HepG2 (cell line): ENCODE results near the gene PHKG2. TPM values are rescaled to one million over a fixed set of nuclear protein-coding genes. Genes with fewer than 3 reads are reported as not detected.

Experiments
- ATAC-seq: fragments of 200-7000 bp; cut with Tn5 transposase; 3 replicates; pipeline ENCODE4 v1.9.1; 2020; ENCODE audit warnings: mild to moderate bottlenecking, moderate library complexity
- BruUV-seq: library from RNA; stranded (reverse); fragments of 400-500 nt; replicated peaks from 2 replicates; lab custom pipeline; 2021; lab: Mats Ljungman, UMichigan
- CTCF ChIA-PET: fragments of 300-600 bp; formaldehyde crosslinking; extraction: SDS; loops from one replicate; lab custom pipeline; 2021; ENCODE audit warnings: low total read pairs, inconsistent platforms, low intra/inter-chr PET ratio; lab: Yijun Ruan, JAX
- POLR2A ChIA-PET: fragments of 350-600 bp; sonication (Branson Sonifier 250); formaldehyde crosslinking; loops from one replicate; lab custom pipeline; 2020; ENCODE audit warnings: antibody characterized with exemption, inconsistent platforms; lab: Yijun Ruan, JAX
- DNase-seq: peaks from one replicate; pipeline ENCODE4 v3.0.0-alpha.2; 2015; ENCODE audit warnings: low spot score
- FAIRE-seq: peaks from 3 replicates; lab custom pipeline; 2011; peaks lifted over from hg19 to GRCh38; lab: Jason Lieb, UNC
- H2AFZ ChIP-seq: one replicate; pipeline ENCODE4 v1.6.1; 2011; ENCODE audit warnings: low read length, inconsistent platforms
- H3K27ac ChIP-seq: fragments of 300-600 bp; 3 replicates; pipeline ENCODE4 v1.8.0; 2011; ENCODE audit warnings: mixed run types, mild to moderate bottlenecking, mixed read lengths, low read length, inconsistent platforms; ENCODE audit not compliant: insufficient read depth; ENCODE audit errors: extremely low read length
- H3K27me3 ChIP-seq, 2 experiments: fragments of 200-600 bp in 1 of 2; 2 replicates in 1 of 2; 3 replicates in 1 of 2; pipeline versions ENCODE4 v1.6.0 to v1.8.0; 2011; ENCODE audit warnings: low read length in 2 of 2, mild to moderate bottlenecking in 2 of 2, moderate library complexity in 2 of 2, inconsistent platforms in 1 of 2; ENCODE audit not compliant: insufficient read depth in 2 of 2, control insufficient read depth in 1 of 2
- H3K36me3 ChIP-seq, 2 experiments: fragments of 200-600 bp in 1 of 2; replicated peaks in 1 of 2; 2 replicates in 1 of 2; 3 replicates in 1 of 2; pipeline versions ENCODE4 v1.5.1 to v1.8.0; 2011; ENCODE audit warnings: low read length in 2 of 2, inconsistent platforms in 1 of 2; ENCODE audit not compliant: insufficient read depth in 2 of 2, control insufficient read depth in 1 of 2
- H3K4me1 ChIP-seq: 2 replicates; pipeline ENCODE4 v1.5.1; 2012; ENCODE audit warnings: low read length, inconsistent platforms; ENCODE audit not compliant: insufficient read depth
- H3K4me2 ChIP-seq: 2 replicates; pipeline ENCODE4 v1.6.0; 2011; ENCODE audit warnings: low read depth, low read length, inconsistent platforms
- H3K4me3 ChIP-seq, 3 experiments: fragments of 200-600 bp in 1 of 3; sonication (generic), shearing (Covaris generic) in 1 of 3; replicated peaks in 1 of 3; 2 replicates each; pipeline ENCODE4 v1.5.1; 2011 to 2016; ENCODE audit warnings: low read length in 3 of 3, inconsistent platforms in 2 of 3, low read depth in 2 of 3, mild to moderate bottlenecking in 2 of 3, control low read depth in 1 of 3, mixed read lengths in 1 of 3; ENCODE audit not compliant: insufficient read depth in 1 of 3
- H3K79me2 ChIP-seq: one replicate; pipeline ENCODE4 v1.6.1; 2011; ENCODE audit warnings: low read length, inconsistent platforms; ENCODE audit not compliant: insufficient read depth
- H3K9ac ChIP-seq: 2 replicates; pipeline ENCODE4 v1.6.0; 2011; ENCODE audit warnings: mild to moderate bottlenecking, low read depth, low read length, inconsistent platforms; ENCODE audit not compliant: insufficient read depth
- H3K9me3 ChIP-seq: 2 replicates; pipeline ENCODE4 v1.5.1; 2012; ENCODE audit warnings: mild to moderate bottlenecking, low read length
- H4K20me1 ChIP-seq: 2 replicates; pipeline ENCODE4 v1.6.0; 2011; ENCODE audit warnings: inconsistent platforms, mild to moderate bottlenecking, low read length, moderate library complexity; ENCODE audit not compliant: insufficient read depth
- BHLHE40 ChIP-seq: IDR thresholded peaks from 2 replicates; pipeline ENCODE4 v1.6.1; 2011; ENCODE audit warnings: low read length, improper control_type of control experiment
- HNRNPLL ChIP-seq: fragments of 200-400 bp; formaldehyde crosslinking; IDR thresholded peaks from 2 replicates; pipeline ENCODE4 v1.6.1; 2017; ENCODE audit warnings: mild to moderate bottlenecking, low read depth, low read length; ENCODE audit not compliant: poor library complexity, severe bottlenecking
- HOXA3 ChIP-seq: sonication (generic); formaldehyde crosslinking; IDR thresholded peaks from 2 replicates; pipeline ENCODE4 v1.5.0; 2020; ENCODE audit warnings: missing genetic modification reagents
- IRF1 ChIP-seq: sonication (generic); formaldehyde crosslinking; IDR thresholded peaks from 2 replicates; pipeline ENCODE4 v1.4.0; 2020; ENCODE audit warnings: low read depth, mild to moderate bottlenecking, missing genetic modification reagents
- MAX ChIP-seq: IDR thresholded peaks from 2 replicates; pipeline ENCODE4 v1.6.1; 2012; ENCODE audit warnings: inconsistent platforms
- NKX3-1 ChIP-seq: sonication (generic); formaldehyde crosslinking; IDR thresholded peaks from 2 replicates; pipeline ENCODE4 v1.5.0; 2020; ENCODE audit warnings: missing genetic modification reagents
- POLR2AphosphoS5 ChIP-seq: IDR thresholded peaks from 2 replicates; pipeline ENCODE4 v1.6.1; 2012; ENCODE audit warnings: low read depth, low read length
- RNF2 ChIP-seq: fragments of 450-650 bp; conservative IDR thresholded peaks from 2 replicates; pipeline ENCODE4 v1.6.1; 2016; ENCODE audit warnings: low read depth
- TCF7 ChIP-seq: sonication (generic); IDR thresholded peaks from 2 replicates; pipeline ENCODE4 v1.6.1; 2016; ENCODE audit warnings: antibody characterized with exemption, low read depth
- ZFYVE20 ChIP-seq: sonication (generic); formaldehyde crosslinking; IDR thresholded peaks from 2 replicates; pipeline ENCODE4 v1.8.0; 2023; ENCODE audit warnings: low read depth, mild to moderate bottlenecking, moderate library complexity, missing genetic modification reagents, borderline replicate concordance
- ZNF138 ChIP-seq: sonication (generic); formaldehyde crosslinking; IDR thresholded peaks from 2 replicates; pipeline ENCODE4 v1.5.0; 2020; ENCODE audit warnings: mild to moderate bottlenecking, low read depth, missing genetic modification reagents
- ZNF292 ChIP-seq: sonication (generic); formaldehyde crosslinking; IDR thresholded peaks from 2 replicates; pipeline ENCODE4 v1.8.1; 2022; ENCODE audit warnings: mild to moderate bottlenecking, low read depth, missing genetic modification reagents, borderline replicate concordance
- ZNF3 ChIP-seq: IDR thresholded peaks from 2 replicates; pipeline ENCODE4 v1.7.0; 2017; ENCODE audit warnings: inconsistent platforms
- ZNF33B ChIP-seq: sonication (generic); formaldehyde crosslinking; IDR thresholded peaks from 2 replicates; pipeline ENCODE4 v1.5.1; 2020; ENCODE audit warnings: mild to moderate bottlenecking, missing genetic modification reagents
- ZNF446 ChIP-seq: sonication (generic); formaldehyde crosslinking; IDR thresholded peaks from 2 replicates; pipeline ENCODE4 v1.5.0; 2020; ENCODE audit warnings: mild to moderate bottlenecking, missing genetic modification reagents
- ZNF460 ChIP-seq: sonication (generic); formaldehyde crosslinking; IDR thresholded peaks from 2 replicates; pipeline ENCODE4 v1.5.1; 2020; ENCODE audit warnings: missing genetic modification reagents, mild to moderate bottlenecking, borderline replicate concordance
- ZNF644 ChIP-seq: IDR thresholded peaks from 2 replicates; pipeline ENCODE4 v1.6.1; 2016; ENCODE audit warnings: low read depth
- ZNF670 ChIP-seq: sonication (generic); formaldehyde crosslinking; IDR thresholded peaks from 2 replicates; pipeline ENCODE4 v1.8.0; 2022; ENCODE audit warnings: mild to moderate bottlenecking, missing genetic modification reagents, borderline replicate concordance
- ZNF780A ChIP-seq: sonication (generic); formaldehyde crosslinking; IDR thresholded peaks from 2 replicates; pipeline ENCODE4 v1.8.0; 2022; ENCODE audit warnings: mild to moderate bottlenecking, missing genetic modification reagents, moderate library complexity
- ZNF781 ChIP-seq: sonication (generic); formaldehyde crosslinking; IDR thresholded peaks from 2 replicates; pipeline ENCODE4 v1.5.1; 2020; ENCODE audit warnings: borderline replicate concordance, mild to moderate bottlenecking, missing genetic modification reagents; ENCODE audit errors: not compliant biosample characterization
- ZNF782 ChIP-seq: sonication (generic); formaldehyde crosslinking; IDR thresholded peaks from 2 replicates; pipeline ENCODE4 v1.4.0; 2020; ENCODE audit warnings: missing genetic modification reagents, mild to moderate bottlenecking, borderline replicate concordance
- ZSCAN12 ChIP-seq: sonication (generic); formaldehyde crosslinking; IDR thresholded peaks from 2 replicates; pipeline ENCODE4 v1.9.0; 2021; ENCODE audit warnings: mild to moderate bottlenecking, missing genetic modification reagents
- WGBS: methylation state at CpG from one replicate; pipeline ENCODE4 v1.1.6; 2017; ENCODE audit warnings: low lambda C conversion rate; 5-methylcytosine and 5-hydroxymethylcytosine counted together
- in situ Hi-C: cut with HindIII; loops from 2 replicates; pipeline ENCODE4 v1.10.0; 2017; ENCODE audit warnings: low pct_unique_long_range_greater_than_20kb; ENCODE audit not compliant: extremely low pct_ligation_motif_present
- intact Hi-C: fragments of 100-400 bp; cut with micrococcal nuclease; formaldehyde crosslinking; loops from one replicate; pipeline ENCODE4 v1.10.0; 2022; ENCODE audit not compliant: unreplicated experiment
- polyA plus RNA-seq, 8 experiments: library from polyadenylated mRNA; depleted of rRNA in 3 of 8; stranded (reverse) in 7 of 8; unstranded in 1 of 8; fragments of >200 nt; fragmentation: Illumina TruSeq in 4 of 8; extraction: Trizol in 4 of 8; gene quantifications; 2 replicates each; pipeline versions ENCODE4 v1.2.1 to v1.2.3, GENCODE V29; 2011 to 2016; ENCODE audit warnings: low read depth in 4 of 8, missing spikeins in 1 of 8, mixed read lengths in 1 of 8; ENCODE audit not compliant: insufficient read depth in 1 of 8
- total RNA-seq, 5 experiments: library from RNA; depleted of rRNA; stranded (reverse); fragments of >200 nt; fragmentation: Illumina TruSeq; extraction: Trizol; gene quantifications; 2 replicates each; pipeline ENCODE4 v1.2.3, GENCODE V29; 2016; ENCODE audit warnings: low read depth in 1 of 5
- TF ChIP-seq, protein P1 (sequence below): sonication (generic); formaldehyde crosslinking; IDR thresholded peaks from 2 replicates; pipeline ENCODE4 v1.5.0; 2020; ENCODE audit warnings: missing genetic modification reagents

Gene PHKG2
- total and polyA plus RNA-seq, 2 of the 13 experiments (the other 11 are each of a cell fraction or from before 2014, with no cell fraction given) = 37.4 to 42.1 TPM

DNA sequence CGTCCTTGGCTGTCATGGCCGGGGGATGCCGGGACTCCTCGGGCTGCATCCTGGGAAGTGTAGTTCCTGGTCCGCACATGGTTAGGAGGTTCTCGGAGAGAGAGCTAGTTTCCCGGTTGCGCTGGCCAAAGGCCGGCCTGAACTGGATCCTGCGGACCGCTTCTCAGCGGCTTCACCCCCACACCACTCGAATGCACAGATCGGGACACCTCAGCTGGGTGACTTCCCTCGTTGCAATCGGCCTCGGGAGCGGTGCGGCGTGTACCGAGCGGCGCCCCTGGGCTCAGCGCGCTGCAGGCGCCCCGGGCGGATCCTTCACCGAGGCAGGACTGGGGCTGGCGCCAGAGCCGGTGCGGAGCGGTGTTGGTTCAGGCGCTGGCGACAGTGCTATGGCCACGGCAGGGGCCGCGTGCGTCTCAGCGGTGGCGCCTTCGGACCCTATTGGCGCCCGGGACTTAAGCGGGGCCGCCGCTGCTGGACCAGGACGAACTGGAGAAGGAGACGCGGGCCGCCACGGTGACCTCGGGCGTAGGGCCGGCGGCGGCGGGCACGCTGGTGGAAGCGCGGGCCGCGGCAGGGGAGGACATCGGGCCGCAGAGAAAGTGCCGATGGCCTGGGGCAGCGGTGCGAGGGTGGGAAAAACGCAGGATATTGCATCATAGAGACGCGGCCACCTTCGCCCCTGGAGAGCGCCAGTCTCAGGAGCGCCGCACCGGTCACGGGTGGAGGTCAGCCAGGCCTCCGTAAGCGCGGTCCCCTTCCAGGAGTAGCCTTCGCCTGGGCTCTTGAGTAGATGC is 27.4 kb downstream of the PHKG2 start:
- TSS peak; percentile 61 for BruUV-seq
- Histone ChIP-seq H3K27me3 (no peaks in the 10 kb centered on the region; a peak in 1 of 5 replicates), H3K9me3 (no peaks in the 10 kb centered on the region), H4K20me1 (no peaks in the 10 kb centered on the region; the same call in 1 of the 2 replicates), H3K27ac (peak overlapping the region; percentile 89), H3K79me2 (peaks cover 9% of the 10 kb centered on the region), H3K4me1 (peaks cover 36% of the 10 kb centered on the region), H3K4me2 (peak overlapping the region; percentile 95), H3K4me3 (peak overlapping the region; percentile 63 to 88 (median 75)), H3K9ac (peak overlapping the region; percentile 92), H2AFZ (no peak overlapping the region), H3K36me3 (peaks cover 22 to 41% of the 10 kb centered on the region in 2 experiments)
- peak; percentile 83 for DNase-seq
- in situ Hi-C loops = no loop called here
- ChIA-PET CTCF (no interaction called here), POLR2A (interaction anchor here (0.6 to 2.2 kb wide), 17 partner anchors 9 to 342 kb away, joined by 3 to 34 read pairs (median 7); partner anchors contain the start of genes FBRS, FBXL19, KAT8 and PHKG2)
- ATAC-seq = peak; percentile 84
- under 1% methylated on average over 45 of the region's 81 CpGs for WGBS
- peak; percentile 96 for FAIRE-seq
- intact Hi-C loops = loop anchor here (1.0 to 5.0 kb wide), 2 partner anchors 27 to 37 kb away; partner anchors contain the start of gene PHKG2
- TF ChIP-seq HOXA3 (CRISPR knock-in tag) (peak; percentile 89), ZNF3 (CRISPR knock-in tag) (no peak; the same call in 1 of the 2 replicates), ZFYVE20 (CRISPR knock-in tag) (peak; percentile 88; the same call in 1 of the 2 replicates), ZNF33B (CRISPR knock-in tag) (peak; percentile 98), ZSCAN12 (CRISPR knock-in tag) (no peak), MAX (peak; percentile 89), HNRNPLL (peak; percentile 87), ZNF670 (no peak), TCF7 (no peak), POLR2AphosphoS5 (peak; percentile 88), ZNF780A (CRISPR knock-in tag) (peak; percentile 76; the same call in 1 of the 2 replicates), ZNF644 (CRISPR knock-in tag) (no peak), ZNF781 (no peak), RNF2 (peak; percentile 53; the same call in 1 of the 2 replicates), ZNF460 (CRISPR knock-in tag) (no peak), ZNF138 (CRISPR knock-in tag) (peak; percentile 75), NKX3-1 (CRISPR knock-in tag) (peak; percentile 82), BHLHE40 (0 out of 2 replicates have a peak, but pooled peaks have one; percentile 5), ZNF292 (CRISPR knock-in tag) (no peak), IRF1 (CRISPR knock-in tag) (no peak; the same call in 1 of the 2 replicates), ZNF446 (CRISPR knock-in tag) (peak; percentile 91; the same call in 1 of the 2 replicates), ZNF782 (CRISPR knock-in tag) (peak; percentile 80; the same call in 1 of the 2 replicates)
- TF ChIP-seq, protein P1, sequence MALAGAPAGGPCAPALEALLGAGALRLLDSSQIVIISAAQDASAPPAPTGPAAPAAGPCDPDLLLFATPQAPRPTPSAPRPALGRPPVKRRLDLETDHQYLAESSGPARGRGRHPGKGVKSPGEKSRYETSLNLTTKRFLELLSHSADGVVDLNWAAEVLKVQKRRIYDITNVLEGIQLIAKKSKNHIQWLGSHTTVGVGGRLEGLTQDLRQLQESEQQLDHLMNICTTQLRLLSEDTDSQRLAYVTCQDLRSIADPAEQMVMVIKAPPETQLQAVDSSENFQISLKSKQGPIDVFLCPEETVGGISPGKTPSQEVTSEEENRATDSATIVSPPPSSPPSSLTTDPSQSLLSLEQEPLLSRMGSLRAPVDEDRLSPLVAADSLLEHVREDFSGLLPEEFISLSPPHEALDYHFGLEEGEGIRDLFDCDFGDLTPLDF (CRISPR knock-in tag) = peak; percentile 61; the same call in 1 of the 2 replicates
